ENCODE results near the gene MRPS33.

The MRPS33 gene

DNA sequence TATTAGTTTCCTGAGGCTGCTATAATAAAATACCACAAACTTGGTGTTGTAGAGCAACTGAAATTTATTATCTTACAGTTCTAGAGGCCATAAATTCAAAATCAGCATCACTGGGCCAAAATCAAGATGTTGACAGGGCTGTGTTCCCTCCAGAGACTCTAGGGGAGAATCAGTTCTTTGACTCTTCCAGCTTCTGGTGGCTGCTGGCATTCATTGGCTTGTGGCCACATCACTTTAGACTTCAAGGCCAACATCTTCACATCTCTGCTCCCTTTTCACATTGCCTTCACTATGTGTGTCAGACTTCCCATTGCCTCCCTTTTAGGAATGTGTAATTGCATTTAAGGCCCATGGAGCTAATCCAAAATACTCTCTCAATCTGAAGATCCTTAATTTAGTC is 1.6 kb upstream of the MRPS33 start:
- no peak overlapping the region for H2BK120ac ChIP-seq (ENCODE audit: low read depth, low read length)
- no peak overlapping the region for H3K9ac ChIP-seq (ENCODE audit: low read length)
- no peak overlapping the region for H3K4me3 ChIP-seq (ENCODE audit: low read length)
- no peak overlapping the region for H2BK15ac ChIP-seq (replicated peaks; ENCODE audit: low read depth)
- no peak overlapping the region for H2BK5ac ChIP-seq (ENCODE audit: low read length)
- H3K4ac ChIP-seq (ENCODE audit: low read depth, low read length) = no peak overlapping the region
- no peak overlapping the region for H4K5ac ChIP-seq (ENCODE audit: low read length)
- H4K8ac ChIP-seq (ENCODE audit: low read depth, low read length) = no peak overlapping the region
- no peak overlapping the region for H3K23ac ChIP-seq (ENCODE audit: low read length)
- peaks cover 7% of the 10 kb centered on the region for H3K79me1 ChIP-seq (ENCODE audit: low read length)
- no peak overlapping the region for H2AK5ac ChIP-seq (ENCODE audit: low read length)
- no peak overlapping the region for H3K27ac ChIP-seq (ENCODE audit: low read depth, low read length)
- H3K27me3 ChIP-seq (ENCODE audit: insufficient read depth, low read length, poor library complexity) = no peaks in the 10 kb centered on the region
- H3K18ac ChIP-seq (ENCODE audit: low read length) = no peak overlapping the region
- no peaks in the 10 kb centered on the region for H3K36me3 ChIP-seq (ENCODE audit: control insufficient read depth, insufficient read depth, low read length)
- DNase-seq = no peak
- peaks cover 4% of the 10 kb centered on the region for H3K4me1 ChIP-seq (ENCODE audit: control insufficient read depth, low read depth, low read length)
- peaks cover 2% of the 10 kb centered on the region for H3K79me2 ChIP-seq (ENCODE audit: control insufficient read depth, insufficient read depth, low read length)
- no peak overlapping the region for H3K4me2 ChIP-seq (ENCODE audit: low read length)
- H3K56ac ChIP-seq (ENCODE audit: low read length) = no peak overlapping the region

GRCh38 chr7:141014125-141014523 is 628 bp downstream of the MRPS33 start:
- Histone ChIP-seq H3K4me2 (ENCODE audit: low read length) (peak overlapping the region; percentile 70), H3K36me3 (ENCODE audit: control insufficient read depth, insufficient read depth, low read length) (no peaks in the 10 kb centered on the region), H3K79me1 (ENCODE audit: low read length) (peaks cover 7% of the 10 kb centered on the region), H3K56ac (ENCODE audit: low read length) (peak overlapping the region; percentile 97), H3K27ac (ENCODE audit: low read depth, low read length) (no peak overlapping the region), H4K8ac (ENCODE audit: low read depth, low read length) (no peak overlapping the region), H2BK15ac (replicated peaks; ENCODE audit: low read depth) (no peak overlapping the region), H3K4me3 (ENCODE audit: low read length) (peak overlapping the region; percentile 87), H3K4ac (ENCODE audit: low read depth, low read length) (peak overlapping the region; percentile 17), H3K18ac (ENCODE audit: low read length) (peak overlapping the region; percentile 33), H4K5ac (ENCODE audit: low read length) (peak overlapping the region; percentile 61), H2BK5ac (ENCODE audit: low read length) (no peak overlapping the region), H3K79me2 (ENCODE audit: control insufficient read depth, insufficient read depth, low read length) (peaks cover 2% of the 10 kb centered on the region), H2AK5ac (ENCODE audit: low read length) (no peak overlapping the region), H3K9ac (ENCODE audit: low read length) (peak overlapping the region; percentile 89), H2BK120ac (ENCODE audit: low read depth, low read length) (no peak overlapping the region), H3K4me1 (ENCODE audit: control insufficient read depth, low read depth, low read length) (peaks cover 4% of the 10 kb centered on the region), H3K23ac (ENCODE audit: low read length) (no peak overlapping the region), H3K27me3 (ENCODE audit: insufficient read depth, low read length, poor library complexity) (no peaks in the 10 kb centered on the region)
- DNase-seq = no peak
- no CpG with 5 or more reads among the region's 14 CpGs for WGBS (ENCODE audit: extremely low coverage, insufficient coverage, low lambda C conversion rate)

- Histone ChIP-seq H3K18ac (ENCODE audit: low read length) (no peak overlapping the region), H4K8ac (ENCODE audit: low read depth, low read length) (no peak overlapping the region), H3K9ac (ENCODE audit: low read length) (no peak overlapping the region), H3K79me1 (ENCODE audit: low read length) (peaks cover 7% of the 10 kb centered on the region), H3K4me2 (ENCODE audit: low read length) (no peak overlapping the region), H3K27me3 (ENCODE audit: insufficient read depth, low read length, poor library complexity) (no peaks in the 10 kb centered on the region), H3K23ac (ENCODE audit: low read length) (no peak overlapping the region), H3K4me3 (ENCODE audit: low read length) (no peak overlapping the region), H2BK15ac (replicated peaks; ENCODE audit: low read depth) (no peak overlapping the region), H2AK5ac (ENCODE audit: low read length) (no peak overlapping the region), H3K4me1 (ENCODE audit: control insufficient read depth, low read depth, low read length) (peaks cover 4% of the 10 kb centered on the region), H4K5ac (ENCODE audit: low read length) (no peak overlapping the region), H2BK5ac (ENCODE audit: low read length) (no peak overlapping the region), H3K27ac (ENCODE audit: low read depth, low read length) (no peak overlapping the region), H3K79me2 (ENCODE audit: control insufficient read depth, insufficient read depth, low read length) (peaks cover 2% of the 10 kb centered on the region), H3K36me3 (ENCODE audit: control insufficient read depth, insufficient read depth, low read length) (no peaks in the 10 kb centered on the region), H3K56ac (ENCODE audit: low read length) (no peak overlapping the region), H3K4ac (ENCODE audit: low read depth, low read length) (no peak overlapping the region), H2BK120ac (ENCODE audit: low read depth, low read length) (no peak overlapping the region)
- WGBS (ENCODE audit: extremely low coverage, insufficient coverage, low lambda C conversion rate) = no CpG with 5 or more reads among the region's 4 CpGs
- DNase-seq = no peak
Measured at GRCh38 chr7:141013345-141013715, 1.4 kb downstream of the MRPS33 start.

DNA sequence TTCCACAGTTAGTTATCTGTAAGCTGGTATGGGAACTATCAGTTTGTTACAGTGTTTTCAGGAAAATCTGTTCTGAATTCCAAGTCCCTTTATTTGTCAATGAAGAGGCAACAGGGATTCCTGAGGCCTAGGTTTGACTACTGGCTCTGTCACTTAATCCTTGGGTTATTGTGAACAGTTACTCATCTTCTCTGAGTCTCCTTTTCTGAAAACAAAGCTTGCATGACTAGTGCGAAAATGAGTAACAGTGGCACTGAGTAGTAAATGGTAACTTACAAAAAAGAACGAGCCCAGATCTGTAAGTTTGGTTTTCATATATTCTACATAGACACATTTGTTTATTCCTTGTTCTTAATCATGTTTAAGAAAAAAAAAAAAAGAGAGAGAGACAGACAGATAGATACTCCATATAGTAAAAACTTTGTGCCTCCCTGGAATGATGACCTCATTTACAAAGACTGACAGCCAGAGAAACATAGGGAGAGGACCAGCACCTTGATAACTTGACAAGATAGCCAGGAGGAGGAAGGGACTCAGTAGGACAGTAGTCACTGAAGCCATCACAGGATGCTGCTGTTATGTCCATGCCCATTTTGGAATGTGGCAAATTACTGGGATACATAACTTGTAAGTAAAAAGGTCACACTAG is 1.9 kb downstream of the MRPS33 start:
- H3K4me3 ChIP-seq (ENCODE audit: low read length) = no peak overlapping the region
- H2BK15ac ChIP-seq (replicated peaks; ENCODE audit: low read depth) = no peak overlapping the region
- no peak overlapping the region for H3K27ac ChIP-seq (ENCODE audit: low read depth, low read length)
- no peak overlapping the region for H4K5ac ChIP-seq (ENCODE audit: low read length)
- H3K79me1 ChIP-seq (ENCODE audit: low read length) = peaks cover 7% of the 10 kb centered on the region
- no peak overlapping the region for H4K8ac ChIP-seq (ENCODE audit: low read depth, low read length)
- H3K4me2 ChIP-seq (ENCODE audit: low read length) = no peak overlapping the region
- peak; percentile 13 for DNase-seq
- H3K27me3 ChIP-seq (ENCODE audit: insufficient read depth, low read length, poor library complexity) = no peaks in the 10 kb centered on the region
- no peak overlapping the region for H3K9ac ChIP-seq (ENCODE audit: low read length)
- no peak overlapping the region for H2AK5ac ChIP-seq (ENCODE audit: low read length)
- no CpG with 5 or more reads among the region's 2 CpGs for WGBS (ENCODE audit: extremely low coverage, insufficient coverage, low lambda C conversion rate)
- H3K23ac ChIP-seq (ENCODE audit: low read length) = no peak overlapping the region
- H3K79me2 ChIP-seq (ENCODE audit: control insufficient read depth, insufficient read depth, low read length) = peaks cover 2% of the 10 kb centered on the region
- H3K18ac ChIP-seq (ENCODE audit: low read length) = no peak overlapping the region
- H2BK5ac ChIP-seq (ENCODE audit: low read length) = no peak overlapping the region
- no peak overlapping the region for H3K56ac ChIP-seq (ENCODE audit: low read length)
- H3K4me1 ChIP-seq (ENCODE audit: control insufficient read depth, low read depth, low read length) = peaks cover 4% of the 10 kb centered on the region
- no peak overlapping the region for H3K4ac ChIP-seq (ENCODE audit: low read depth, low read length)
- no peak overlapping the region for H2BK120ac ChIP-seq (ENCODE audit: low read depth, low read length)
- no peaks in the 10 kb centered on the region for H3K36me3 ChIP-seq (ENCODE audit: control insufficient read depth, insufficient read depth, low read length)

DNA sequence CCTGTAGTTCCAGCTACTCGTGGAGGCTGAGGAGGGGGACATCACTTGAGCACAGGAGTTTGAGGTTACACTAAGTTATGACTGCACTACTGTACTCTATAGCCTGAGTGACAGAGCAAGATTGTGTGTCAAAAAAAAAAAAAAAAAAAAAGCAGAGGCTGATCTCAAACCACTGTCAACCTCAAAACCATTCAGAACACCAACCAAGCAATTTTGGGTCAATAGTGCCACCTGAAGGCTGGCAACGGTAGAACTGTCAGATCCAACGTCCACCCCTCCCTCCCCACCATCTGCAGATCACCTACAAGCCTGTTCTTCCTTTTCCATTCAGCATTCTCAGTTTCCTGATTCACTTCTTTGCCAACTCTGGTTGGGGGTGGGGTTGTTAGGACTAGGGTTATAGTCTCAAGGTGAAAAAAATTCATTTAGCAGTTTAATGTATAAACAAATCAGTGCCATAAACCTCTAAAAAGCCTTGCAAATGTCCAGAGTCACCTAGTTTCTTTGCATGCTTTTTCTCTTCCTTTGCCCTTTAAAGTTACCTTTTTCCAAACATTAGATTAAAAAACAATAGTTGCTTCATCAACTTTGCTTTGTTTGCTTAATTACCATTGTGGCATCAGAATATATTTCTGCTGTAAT is 2.6 kb downstream of the MRPS33 start:
- H3K56ac ChIP-seq (ENCODE audit: low read length) = no peak overlapping the region
- H2BK120ac ChIP-seq (ENCODE audit: low read depth, low read length) = no peak overlapping the region
- no CpG with 5 or more reads among the region's 3 CpGs for WGBS (ENCODE audit: extremely low coverage, insufficient coverage, low lambda C conversion rate)
- H3K36me3 ChIP-seq (ENCODE audit: control insufficient read depth, insufficient read depth, low read length) = no peaks in the 10 kb centered on the region
- no peak overlapping the region for H4K5ac ChIP-seq (ENCODE audit: low read length)
- peaks cover 7% of the 10 kb centered on the region for H3K79me1 ChIP-seq (ENCODE audit: low read length)
- H3K23ac ChIP-seq (ENCODE audit: low read length) = no peak overlapping the region
- H4K8ac ChIP-seq (ENCODE audit: low read depth, low read length) = no peak overlapping the region
- peaks cover 2% of the 10 kb centered on the region for H3K79me2 ChIP-seq (ENCODE audit: control insufficient read depth, insufficient read depth, low read length)
- DNase-seq = peak; percentile 81
- H2AK5ac ChIP-seq (ENCODE audit: low read length) = no peak overlapping the region
- H3K27ac ChIP-seq (ENCODE audit: low read depth, low read length) = no peak overlapping the region
- no peaks in the 10 kb centered on the region for H3K27me3 ChIP-seq (ENCODE audit: insufficient read depth, low read length, poor library complexity)
- H2BK5ac ChIP-seq (ENCODE audit: low read length) = no peak overlapping the region
- H3K4me1 ChIP-seq (ENCODE audit: control insufficient read depth, low read depth, low read length) = peaks cover 4% of the 10 kb centered on the region
- no peak overlapping the region for H3K9ac ChIP-seq (ENCODE audit: low read length)
- no peak overlapping the region for H3K4me3 ChIP-seq (ENCODE audit: low read length)
- H3K4me2 ChIP-seq (ENCODE audit: low read length) = no peak overlapping the region
- no peak overlapping the region for H3K18ac ChIP-seq (ENCODE audit: low read length)
- no peak overlapping the region for H3K4ac ChIP-seq (ENCODE audit: low read depth, low read length)
- no peak overlapping the region for H2BK15ac ChIP-seq (replicated peaks; ENCODE audit: low read depth)

DNA sequence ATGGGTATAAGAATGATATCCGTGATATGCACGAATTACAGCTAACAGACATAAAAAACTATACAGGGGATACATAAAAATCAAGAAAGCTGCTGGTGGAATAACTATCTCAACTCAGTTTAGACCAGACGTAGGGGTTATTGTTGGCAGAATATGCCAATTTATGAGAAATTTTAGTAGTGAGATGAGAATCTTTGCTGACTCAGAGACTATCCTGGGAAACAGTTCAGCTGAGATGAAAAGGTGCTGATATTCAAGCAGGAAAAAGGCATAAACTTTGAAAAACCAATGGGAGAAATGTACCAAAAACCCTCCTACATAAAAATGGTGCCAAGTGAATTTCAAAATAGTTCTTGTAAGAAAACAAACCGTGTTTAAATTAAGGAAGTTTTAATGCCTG is 3.3 kb downstream of the MRPS33 start:
- H3K4me2 ChIP-seq (ENCODE audit: low read length) = no peak overlapping the region
- H2BK15ac ChIP-seq (replicated peaks; ENCODE audit: low read depth) = no peak overlapping the region
- peaks cover 2% of the 10 kb centered on the region for H3K79me2 ChIP-seq (ENCODE audit: control insufficient read depth, insufficient read depth, low read length)
- DNase-seq = no peak
- H3K4me1 ChIP-seq (ENCODE audit: control insufficient read depth, low read depth, low read length) = peaks cover 4% of the 10 kb centered on the region
- no peak overlapping the region for H3K4ac ChIP-seq (ENCODE audit: low read depth, low read length)
- no peak overlapping the region for H2BK120ac ChIP-seq (ENCODE audit: low read depth, low read length)
- H3K56ac ChIP-seq (ENCODE audit: low read length) = no peak overlapping the region
- no peaks in the 10 kb centered on the region for H3K27me3 ChIP-seq (ENCODE audit: insufficient read depth, low read length, poor library complexity)
- no peak overlapping the region for H3K4me3 ChIP-seq (ENCODE audit: low read length)
- no peak overlapping the region for H2AK5ac ChIP-seq (ENCODE audit: low read length)
- no peak overlapping the region for H3K27ac ChIP-seq (ENCODE audit: low read depth, low read length)
- no CpG with 5 or more reads among the region's 4 CpGs for WGBS (ENCODE audit: extremely low coverage, insufficient coverage, low lambda C conversion rate)
- no peak overlapping the region for H4K8ac ChIP-seq (ENCODE audit: low read depth, low read length)
- H2BK5ac ChIP-seq (ENCODE audit: low read length) = no peak overlapping the region
- no peak overlapping the region for H3K9ac ChIP-seq (ENCODE audit: low read length)
- no peak overlapping the region for H3K18ac ChIP-seq (ENCODE audit: low read length)
- peaks cover 7% of the 10 kb centered on the region for H3K79me1 ChIP-seq (ENCODE audit: low read length)
- no peak overlapping the region for H3K23ac ChIP-seq (ENCODE audit: low read length)
- no peak overlapping the region for H4K5ac ChIP-seq (ENCODE audit: low read length)
- H3K36me3 ChIP-seq (ENCODE audit: control insufficient read depth, insufficient read depth, low read length) = no peaks in the 10 kb centered on the region
